Tibial nerve (tissue), 4 donors: ENCODE data around the gene WFDC12.

ENCODE experiments used
- CTCF ChIP-seq, 5 experiments: fragments of 200-600 bp in 3 of 5; fragments of 450-650 bp in 2 of 5; sonication (generic) in 3 of 5; IDR thresholded peaks; one replicate each; pipeline ENCODE4 v1.5.1; 2016 to 2019; ENCODE audit warnings: antibody characterized with exemption in 5 of 5, mild to moderate bottlenecking in 3 of 5, moderate library complexity in 2 of 5
- EP300 ChIP-seq, 2 donors: sonication (generic); formaldehyde crosslinking; IDR thresholded peaks; one replicate each; pipeline ENCODE4 v1.6.1; 2017; ENCODE audit warnings: antibody characterized with exemption in 2 of 2, mild to moderate bottlenecking in 1 of 2
- POLR2A ChIP-seq, 2 donors: fragments of 450-650 bp; IDR thresholded peaks; one replicate each; pipeline ENCODE4 v1.6.1; 2017; ENCODE audit warnings: antibody characterized with exemption in 2 of 2, mild to moderate bottlenecking in 2 of 2, moderate library complexity in 2 of 2

- TF ChIP-seq POLR2A (IDR thresholded peaks at IDR 0.05) (no peak), EP300 (IDR thresholded peaks at IDR 0.05) (no peak), CTCF (IDR thresholded peaks at IDR 0.05) (no peak)
Observed at GRCh38 chr20:45077559-45077958, 46.7 kb downstream of the WFDC12 start.
